Measurements from ENCODE around the gene LILRA6. TPM values are rescaled to one million over a fixed set of nuclear protein-coding genes. Genes with fewer than 3 reads are reported as not detected.
A peak's percentile ranks its signal among the peaks of the same experiment; 100 is the strongest.
"Not testable (repeated sequence)": the region's sequence is repeated elsewhere in the genome, so short reads cannot be mapped to it uniquely, and the experiment has no call there.

LILRA6 gene
- total and polyA plus RNA-seq, 8 donors: 0.53 to 51.5 (median 0.74) TPM

- H3K9me3 ChIP-seq: no peaks in the 10 kb centered on the region
- H3K27ac ChIP-seq: peak within 1 kb of the TSS; percentile 39 to 95
- intact Hi-C loops (cut with DNase I): no loop called here
- peak; percentile 48 for ATAC-seq
- peaks cover 0 to 50% of the 10 kb centered on the region in 2 donors for H3K4me1 ChIP-seq
- TF ChIP-seq CTCF (IDR thresholded peaks at IDR 0.05): no peak
- H3K27me3 ChIP-seq: peaks cover 0 to 63% of the 10 kb centered on the region in 2 donors
- peaks cover 0 to 29% of the 10 kb centered on the region in 2 donors for H3K36me3 ChIP-seq
- DNase-seq: no peak
- peak within 1 kb of the TSS in 1 of 2 donors; percentile 49 for H3K4me3 ChIP-seq
These were observed 38.6 kb upstream of the LILRA6 start, which contains the start of gene LILRB2 for GRCh38 chr19:54281007-54281728. TSS of gene LILRB2 (minus strand) at chr19:54281110. CDS start at chr19:54280496, 614 bp downstream.

- peaks cover 0 to 36% of the 10 kb centered on the region in 2 donors for H3K36me3 ChIP-seq
- intact Hi-C loops (cut with DNase I); H3K9me3 ChIP-seq: not testable (repeated sequence)
- peaks cover 0 to 70% of the 10 kb centered on the region in 2 donors for H3K27me3 ChIP-seq
- peaks cover 0 to 50% of the 10 kb centered on the region in 2 donors for H3K4me1 ChIP-seq
- DNase-seq: peak in 1 of 4 donors; percentile 61
- peak; percentile 73 for ATAC-seq
- peak overlapping the region; percentile 39 to 95 for H3K27ac ChIP-seq
- peak overlapping the region in 1 of 2 donors; percentile 49 for H3K4me3 ChIP-seq
These were observed 37.9 kb upstream of the LILRA6 start for GRCh38 chr19:54280441-54280840.

GRCh38 chr19:54280025-54280424, 37.4 kb upstream of the LILRA6 start:
- H3K9me3 ChIP-seq; intact Hi-C loops (cut with DNase I); ATAC-seq; DNase-seq: not testable (repeated sequence)
- H3K27ac ChIP-seq: peak overlapping the region; percentile 39 to 95
- peaks cover 0 to 40% of the 10 kb centered on the region in 2 donors for H3K36me3 ChIP-seq
- H3K27me3 ChIP-seq: peaks cover 0 to 74% of the 10 kb centered on the region in 2 donors
- peaks cover 0 to 50% of the 10 kb centered on the region in 2 donors for H3K4me1 ChIP-seq
- H3K4me3 ChIP-seq: peak overlapping the region in 1 of 2 donors; percentile 49

GRCh38 chr19:54279406-54279962, 36.9 kb upstream of the LILRA6 start:
- Histone ChIP-seq H3K36me3 (peaks cover 0 to 45% of the 10 kb centered on the region in 2 donors), H3K9me3 (no peaks in the 10 kb centered on the region), H3K27me3 (peaks cover 0 to 76% of the 10 kb centered on the region in 2 donors), H3K4me3 (peak overlapping the region in 1 of 2 donors; percentile 49), H3K27ac (peak overlapping the region in 1 of 2 donors; percentile 95), H3K4me1 (peaks cover 0 to 50% of the 10 kb centered on the region in 2 donors)
- no peak for TF ChIP-seq CTCF (IDR thresholded peaks at IDR 0.05)
- intact Hi-C loops (cut with DNase I): no loop called here
- ATAC-seq (no peak), DNase-seq (no peak)

- Histone ChIP-seq H3K4me1 (peaks cover 0 to 42% of the 10 kb centered on the region in 2 donors), H3K36me3 (peaks cover 0 to 47% of the 10 kb centered on the region in 2 donors), H3K4me3 (peak overlapping the region in 1 of 2 donors; percentile 49), H3K27me3 (peaks cover 0 to 75% of the 10 kb centered on the region in 2 donors)
- ATAC-seq; DNase-seq; H3K27ac ChIP-seq; H3K9me3 ChIP-seq; intact Hi-C loops (cut with DNase I): not testable (repeated sequence)
These were observed 36.1 kb upstream of the LILRA6 start for GRCh38 chr19:54278571-54279195.

- Histone ChIP-seq H3K4me3 (peak overlapping the region in 1 of 2 donors; percentile 49), H3K36me3 (peaks cover 0 to 47% of the 10 kb centered on the region in 2 donors), H3K27me3 (peaks cover 0 to 69% of the 10 kb centered on the region in 2 donors), H3K4me1 (peaks cover 0 to 36% of the 10 kb centered on the region in 2 donors), H3K27ac (peak overlapping the region in 1 of 2 donors; percentile 34)
- intact Hi-C loops (cut with DNase I); H3K9me3 ChIP-seq; DNase-seq; ATAC-seq: not testable (repeated sequence)
These were observed 35.5 kb upstream of the LILRA6 start for GRCh38 chr19:54278056-54278455.

GRCh38 chr19:54277111-54277615, 34.6 kb upstream of the LILRA6 start:
- intact Hi-C loops (cut with DNase I); H3K27ac ChIP-seq; DNase-seq; ATAC-seq; H3K9me3 ChIP-seq; H3K4me3 ChIP-seq: not testable (repeated sequence)
- Histone ChIP-seq H3K36me3 (peaks cover 0 to 47% of the 10 kb centered on the region in 2 donors), H3K27me3 (peaks cover 0 to 67% of the 10 kb centered on the region in 2 donors), H3K4me1 (peaks cover 0 to 36% of the 10 kb centered on the region in 2 donors)
